HUES64 (cell line): ENCODE results near the gene TGFBR3.
"Not testable (repeated sequence)": the region's sequence is repeated elsewhere in the genome, so short reads cannot be mapped to it uniquely, and the experiment has no call there.

Experiments used
- H3K27ac ChIP-seq: 2 replicates; pipeline ENCODE4 v1.7.0; 2013; ENCODE audit warnings: low read depth, low read length, inconsistent platforms
- H3K27me3 ChIP-seq: 2 replicates; pipeline ENCODE4 v1.6.1; 2013; ENCODE audit warnings: mild to moderate bottlenecking, low read length; ENCODE audit not compliant: insufficient read depth
- H3K36me3 ChIP-seq: 2 replicates; pipeline ENCODE4 v1.6.1; 2013; ENCODE audit warnings: mild to moderate bottlenecking, low read length; ENCODE audit not compliant: insufficient read depth
- H3K4me1 ChIP-seq: 2 replicates; pipeline ENCODE4 v1.6.1; 2013; ENCODE audit warnings: mild to moderate bottlenecking, low read length, moderate library complexity; ENCODE audit not compliant: insufficient read depth
- H3K4me3 ChIP-seq: 2 replicates; pipeline ENCODE4 v1.5.1; 2013; ENCODE audit warnings: mild to moderate bottlenecking, low read length, moderate library complexity
- H3K9ac ChIP-seq: 2 replicates; pipeline ENCODE4 v1.6.1; 2013; ENCODE audit warnings: mild to moderate bottlenecking, low read depth, low read length
- H3K9me3 ChIP-seq: 2 replicates; pipeline ENCODE4 v1.6.1; 2013; ENCODE audit warnings: low read depth, low read length; ENCODE audit not compliant: insufficient read depth
- WGBS: fragments of 150-250, 120-280 bp; methylation state at CpG from one replicate; pipeline ENCODE4 v1.1.7; 2013; ENCODE audit warnings: missing lambda C conversion rate; 5-methylcytosine and 5-hydroxymethylcytosine counted together

The TGFBR3 gene

DNA sequence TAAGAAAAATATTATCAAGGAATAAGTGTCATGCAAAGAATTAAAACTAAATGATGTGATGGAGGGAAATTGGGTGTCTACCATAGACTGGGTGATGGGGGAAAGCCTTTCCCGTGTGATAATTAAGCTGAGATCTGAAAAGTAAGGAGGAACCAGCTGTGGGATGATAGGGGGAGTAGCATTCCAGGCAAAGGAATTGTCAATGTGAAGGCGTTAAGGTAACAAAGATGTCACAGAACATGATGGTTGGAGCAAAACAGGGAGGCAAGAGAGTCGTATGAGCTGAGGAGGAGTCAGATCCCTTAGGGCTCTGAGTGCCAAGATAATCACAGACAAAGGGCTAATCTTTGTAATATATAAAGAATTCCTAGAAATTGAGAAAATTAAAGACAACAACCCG, 215.2 kb downstream of the TGFBR3 start:
- H3K27me3 ChIP-seq = no peaks in the 10 kb centered on the region
- H3K9ac ChIP-seq = no peak overlapping the region
- H3K4me3 ChIP-seq = no peak overlapping the region
- no peak overlapping the region for H3K27ac ChIP-seq
- no peaks in the 10 kb centered on the region for H3K36me3 ChIP-seq
- H3K4me1 ChIP-seq = no peaks in the 10 kb centered on the region
- no peaks in the 10 kb centered on the region for H3K9me3 ChIP-seq
- WGBS = 89% methylated on average over 4 of the region's 4 CpGs

DNA sequence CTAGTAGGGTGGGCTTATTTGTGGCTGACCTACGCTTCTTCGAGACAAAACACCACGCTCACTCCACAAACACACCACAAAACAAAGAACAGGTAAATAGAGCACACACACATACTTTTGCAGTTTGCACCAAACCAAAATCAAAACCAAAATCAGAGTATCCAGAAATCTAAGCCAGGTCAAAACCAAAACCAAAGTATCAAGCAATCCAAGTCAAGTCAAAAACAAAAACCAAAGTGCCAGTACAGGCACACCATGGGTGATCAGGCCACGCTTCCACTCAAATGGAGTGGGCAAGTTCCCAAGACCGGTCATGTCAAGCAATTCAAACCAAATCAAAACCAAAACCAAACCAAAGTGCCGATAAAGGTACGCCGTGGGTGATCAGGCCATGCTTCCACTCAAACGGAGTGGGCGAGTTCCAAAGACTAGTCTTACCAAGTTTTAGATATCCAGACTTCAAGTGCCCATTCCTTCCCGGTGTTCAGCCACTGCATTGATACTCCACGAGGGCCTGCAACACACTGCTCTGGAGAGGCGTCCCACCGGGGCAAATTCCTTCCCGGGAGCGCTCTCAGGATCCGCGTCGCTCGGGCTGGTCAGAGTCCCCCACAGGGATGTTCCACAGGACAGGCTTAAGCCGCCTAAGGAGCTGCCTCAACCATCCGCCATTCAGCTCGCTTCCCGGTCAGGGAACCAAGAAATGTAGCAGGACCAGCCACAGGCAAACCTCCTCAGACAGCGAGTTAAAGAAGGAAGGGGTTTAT, 216.2 kb downstream of the TGFBR3 start:
- no peak overlapping the region for H3K27ac ChIP-seq
- no peak overlapping the region for H3K9ac ChIP-seq
- H3K27me3 ChIP-seq = no peaks in the 10 kb centered on the region
- no peaks in the 10 kb centered on the region for H3K9me3 ChIP-seq
- WGBS = 93% methylated on average over 25 of the region's 25 CpGs
- no peaks in the 10 kb centered on the region for H3K36me3 ChIP-seq
- H3K4me1 ChIP-seq = no peaks in the 10 kb centered on the region
- H3K4me3 ChIP-seq = no peak overlapping the region

DNA sequence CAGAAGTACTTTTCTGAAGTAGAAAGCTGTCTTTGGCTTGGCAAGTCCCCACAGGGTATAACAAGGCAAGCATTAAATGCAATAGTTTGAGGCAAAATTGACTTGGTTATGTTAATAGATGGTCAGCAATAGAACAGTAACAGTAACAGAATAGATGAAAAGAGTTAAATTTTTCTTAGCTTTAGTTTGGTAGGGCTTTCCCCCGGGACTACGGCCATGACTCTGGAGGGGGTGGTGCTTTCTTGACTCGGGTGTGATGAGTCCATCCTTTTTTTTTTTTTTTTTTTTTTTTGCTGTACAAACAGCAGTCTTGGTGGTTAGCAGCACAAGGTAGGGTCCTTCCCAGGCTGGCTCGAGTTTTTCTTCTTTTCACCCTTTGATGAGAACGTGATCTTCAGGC, 219.3 kb downstream of the TGFBR3 start:
- not testable (repeated sequence) for H3K9me3 ChIP-seq, H3K4me1 ChIP-seq, H3K9ac ChIP-seq, H3K4me3 ChIP-seq, H3K36me3 ChIP-seq, H3K27ac ChIP-seq, H3K27me3 ChIP-seq
- 64% methylated on average over 2 of the region's 5 CpGs for WGBS

DNA sequence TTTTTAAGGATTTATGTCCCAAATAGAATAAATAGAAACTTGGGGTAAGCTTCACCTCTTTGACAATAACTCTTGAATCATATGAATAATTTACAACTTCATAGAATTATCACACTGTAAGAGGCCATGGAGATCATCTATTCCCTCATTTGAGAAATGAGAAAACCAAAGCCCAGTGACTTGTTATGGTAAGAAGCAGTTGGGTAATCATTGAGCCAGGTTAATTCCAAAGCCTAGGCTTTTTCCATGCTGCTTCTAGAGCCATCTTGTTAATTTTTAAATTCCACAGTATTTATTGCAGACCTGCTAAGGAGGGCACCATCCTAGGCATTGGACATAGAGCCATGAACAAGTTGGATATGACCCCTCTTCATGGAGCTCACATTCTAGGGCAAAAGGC, 224.8 kb downstream of the TGFBR3 start:
- Histone ChIP-seq H3K4me1 (no peaks in the 10 kb centered on the region), H3K27ac (no peak overlapping the region), H3K27me3 (no peaks in the 10 kb centered on the region), H3K4me3 (no peak overlapping the region), H3K36me3 (no peaks in the 10 kb centered on the region), H3K9ac (no peak overlapping the region), H3K9me3 (0 out of 2 replicates have a peak, but pooled peaks cover 3% of the 10 kb centered on the region)

DNA sequence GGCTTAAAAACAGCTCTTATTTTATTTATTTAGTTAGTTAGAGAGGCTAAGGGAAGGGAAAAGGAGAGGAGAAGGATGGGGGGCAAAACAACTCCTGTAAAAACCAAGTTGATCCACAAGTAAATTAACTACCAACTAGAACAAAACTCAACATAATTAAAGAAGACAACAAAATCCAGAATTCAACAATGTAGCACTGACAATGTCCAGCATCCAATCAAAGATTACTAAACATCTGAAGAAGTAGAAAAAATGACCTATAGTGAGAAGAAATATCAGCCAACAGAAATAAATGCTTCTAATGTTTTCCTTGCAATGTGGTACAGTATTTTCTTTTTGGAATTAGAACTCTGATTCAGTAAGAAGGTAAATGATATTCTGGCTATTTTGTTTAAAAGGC, 225.2 kb downstream of the TGFBR3 start:
- Histone ChIP-seq H3K4me1 (no peaks in the 10 kb centered on the region), H3K27me3 (no peaks in the 10 kb centered on the region), H3K9me3 (0 out of 2 replicates have a peak, but pooled peaks cover 3% of the 10 kb centered on the region), H3K4me3 (no peak overlapping the region), H3K27ac (no peak overlapping the region), H3K36me3 (no peaks in the 10 kb centered on the region), H3K9ac (no peak overlapping the region)

DNA sequence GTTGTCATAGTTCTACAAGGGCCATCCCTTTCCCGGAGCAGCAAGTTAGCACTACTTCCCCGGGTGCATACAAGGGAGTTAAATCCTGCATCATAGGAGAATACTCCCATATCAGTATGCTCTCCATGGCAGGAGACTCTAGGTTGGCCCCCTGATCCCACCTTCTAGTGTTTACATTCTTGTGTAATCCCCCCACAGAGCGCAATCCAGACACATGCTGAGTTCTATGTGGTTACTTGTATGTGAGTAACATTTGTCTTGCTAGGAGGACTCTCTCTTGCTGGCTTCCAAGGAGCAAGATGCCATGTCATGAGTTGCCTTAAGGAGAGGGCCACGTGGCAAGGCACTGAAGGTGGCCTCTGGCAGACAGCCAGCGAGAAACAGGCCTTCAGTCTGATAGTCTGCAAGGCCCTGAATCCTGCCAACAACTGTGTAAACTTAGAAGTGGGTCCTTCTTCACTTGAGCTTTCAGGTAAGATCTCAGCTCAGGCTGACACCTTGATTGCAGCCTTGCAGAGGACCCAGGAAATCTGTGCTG, 230.0 kb downstream of the TGFBR3 start:
- Histone ChIP-seq H3K9me3 (0 out of 2 replicates have a peak, but pooled peaks cover 3% of the 10 kb centered on the region), H3K9ac (no peak overlapping the region), H3K36me3 (no peaks in the 10 kb centered on the region), H3K27me3 (no peaks in the 10 kb centered on the region), H3K27ac (no peak overlapping the region), H3K4me3 (no peak overlapping the region), H3K4me1 (no peaks in the 10 kb centered on the region)
- 86% methylated on average over 5 of the region's 5 CpGs for WGBS

DNA sequence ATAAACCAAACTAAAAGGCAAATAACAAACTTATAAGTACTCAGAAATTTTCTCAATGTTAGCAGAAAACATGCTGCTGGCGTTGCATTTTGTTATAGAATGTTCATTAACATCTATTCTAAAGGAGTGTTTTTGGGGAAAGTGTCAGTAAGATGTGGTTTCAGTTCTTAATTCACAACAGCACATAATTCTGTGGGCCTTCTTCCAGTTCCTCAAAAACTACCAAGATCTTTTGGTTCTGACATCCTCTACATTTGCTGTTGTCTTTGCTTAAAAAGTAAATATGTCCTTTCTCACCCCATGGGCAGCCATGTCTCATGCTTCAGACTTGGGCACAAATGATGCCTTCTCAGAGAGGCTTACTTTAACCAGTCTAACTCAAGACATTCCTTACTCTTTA, 232.8 kb downstream of the TGFBR3 start:
- Histone ChIP-seq H3K4me1 (no peaks in the 10 kb centered on the region), H3K27me3 (no peaks in the 10 kb centered on the region), H3K4me3 (no peak overlapping the region), H3K36me3 (no peaks in the 10 kb centered on the region), H3K27ac (no peak overlapping the region), H3K9me3 (no peaks in the 10 kb centered on the region), H3K9ac (no peak overlapping the region)
- no CpG with 5 or more reads among the region's 1 CpG for WGBS

DNA sequence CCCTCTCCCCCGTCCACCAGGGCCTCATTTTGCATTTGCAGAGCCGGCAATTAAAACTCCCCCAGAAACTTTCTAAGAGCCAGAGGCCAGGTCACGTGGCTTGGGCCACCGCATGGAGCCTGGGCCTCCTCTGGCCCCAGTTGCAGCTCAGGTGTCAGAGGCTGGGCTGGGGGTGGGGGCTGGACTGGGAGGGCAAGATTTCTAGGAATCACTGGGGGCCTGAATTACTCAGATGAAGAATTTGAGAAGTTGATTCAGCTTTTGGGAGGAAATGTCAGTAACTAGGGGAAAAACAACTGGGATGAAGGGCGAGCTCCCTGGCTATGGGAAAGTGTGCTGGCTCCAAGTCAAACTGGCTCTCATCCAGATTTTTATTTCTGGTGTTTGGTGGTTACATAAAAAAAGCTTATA, 234.3 kb downstream of the TGFBR3 start:
- H3K9ac ChIP-seq = no peak overlapping the region
- H3K4me3 ChIP-seq = no peak overlapping the region
- H3K27me3 ChIP-seq = no peaks in the 10 kb centered on the region
- no peaks in the 10 kb centered on the region for H3K9me3 ChIP-seq
- H3K36me3 ChIP-seq = no peaks in the 10 kb centered on the region
- no peak overlapping the region for H3K27ac ChIP-seq
- H3K4me1 ChIP-seq = no peaks in the 10 kb centered on the region
- 49% methylated on average over 5 of the region's 5 CpGs for WGBS

DNA sequence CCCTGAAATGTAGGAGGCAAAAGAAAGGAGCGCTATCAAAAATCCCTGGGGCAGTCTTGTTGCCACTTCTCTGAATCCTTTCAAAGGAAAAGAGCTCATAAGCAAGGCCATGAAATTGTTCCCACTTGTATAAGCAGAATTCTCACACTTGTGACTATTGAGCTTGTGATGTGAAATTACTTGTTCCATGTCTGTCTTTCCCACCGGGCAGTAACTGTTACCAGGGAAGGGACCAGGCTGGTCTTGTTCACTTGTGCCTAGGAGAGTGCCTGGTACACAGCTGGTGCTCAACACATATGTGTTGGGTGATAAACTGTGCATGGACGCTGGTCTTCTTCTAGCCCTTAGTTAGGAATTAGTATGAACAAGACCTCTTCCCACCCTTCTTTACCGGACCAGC, 234.7 kb downstream of the TGFBR3 start:
- H3K4me3 ChIP-seq = no peak overlapping the region
- H3K9ac ChIP-seq = no peak overlapping the region
- WGBS = 84% methylated on average over 3 of the region's 4 CpGs
- H3K4me1 ChIP-seq = no peaks in the 10 kb centered on the region
- H3K27me3 ChIP-seq = no peaks in the 10 kb centered on the region
- H3K9me3 ChIP-seq = no peaks in the 10 kb centered on the region
- no peak overlapping the region for H3K27ac ChIP-seq
- H3K36me3 ChIP-seq = no peaks in the 10 kb centered on the region

DNA sequence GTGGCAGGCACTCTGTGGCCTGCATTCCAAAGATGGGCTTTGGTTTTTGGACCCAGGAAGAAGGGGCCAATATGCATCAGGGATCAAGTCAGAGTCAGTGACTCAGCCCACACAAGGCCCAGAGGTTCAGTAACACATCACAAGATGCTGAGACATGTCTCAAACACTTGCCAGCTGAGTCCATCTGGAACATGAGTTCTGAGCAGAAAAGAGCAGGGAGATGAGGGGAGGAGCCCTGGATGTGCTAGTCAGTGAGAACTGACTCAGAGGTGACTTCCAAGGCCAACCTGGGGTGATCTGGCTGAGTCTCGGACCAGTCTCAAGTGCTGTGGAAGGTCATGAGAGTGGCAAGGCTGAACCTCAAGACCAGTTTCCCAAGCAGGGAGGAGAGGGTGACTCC, 235.2 kb downstream of the TGFBR3 start:
- Histone ChIP-seq H3K27me3 (no peaks in the 10 kb centered on the region), H3K4me3 (no peak overlapping the region), H3K36me3 (no peaks in the 10 kb centered on the region), H3K9ac (no peak overlapping the region), H3K27ac (no peak overlapping the region), H3K9me3 (no peaks in the 10 kb centered on the region), H3K4me1 (peaks cover 4% of the 10 kb centered on the region; the same call in 1 of the 2 replicates)
- WGBS = 89% methylated on average over 1 of the region's 1 CpG

DNA sequence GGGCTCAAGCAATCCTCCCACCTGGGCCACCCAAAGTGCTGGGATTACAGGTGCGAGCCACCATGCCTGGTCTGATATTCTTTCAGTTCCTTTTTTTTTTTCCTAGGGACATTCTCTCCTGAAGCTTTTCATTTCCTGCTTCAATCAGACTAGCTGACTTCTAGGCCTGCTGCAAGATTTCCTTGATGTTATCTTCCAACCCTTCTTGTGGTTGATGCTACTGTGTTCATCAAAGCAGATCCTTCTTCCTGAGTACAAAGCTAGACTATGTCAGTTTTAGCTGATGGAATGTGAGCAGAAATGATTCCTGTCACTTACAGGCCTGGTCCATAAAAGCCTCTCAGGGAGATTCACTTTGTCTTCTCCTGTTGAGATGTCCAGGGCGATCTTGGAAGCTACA, 238.9 kb downstream of the TGFBR3 start:
- no peak overlapping the region for H3K27ac ChIP-seq
- peaks cover 27% of the 10 kb centered on the region for H3K4me1 ChIP-seq
- no peaks in the 10 kb centered on the region for H3K9me3 ChIP-seq
- no peak overlapping the region for H3K4me3 ChIP-seq
- H3K9ac ChIP-seq = no peak overlapping the region
- 95% methylated on average over 2 of the region's 2 CpGs for WGBS
- no peaks in the 10 kb centered on the region for H3K27me3 ChIP-seq
- H3K36me3 ChIP-seq = no peaks in the 10 kb centered on the region
